GM12878 (cell line): ENCODE data around the gene ADAMTS16. TPM values are rescaled to one million over a fixed set of nuclear protein-coding genes. Genes with fewer than 3 reads are reported as not detected.

Experiments
- ATAC-seq: fragments of 200-7000 bp; cut with Tn5 transposase; 3 replicates; pipeline ENCODE4 v1.9.1; 2020; ENCODE audit warnings: mild to moderate bottlenecking, moderate library complexity
- BruUV-seq: library from RNA; stranded (reverse); fragments of 400-500 nt; replicated peaks from 2 replicates; lab custom pipeline; 2021; lab: Mats Ljungman, UMichigan
- CTCF ChIA-PET: fragments of 300-600 bp; sonication (Branson Sonifier 250); formaldehyde crosslinking; extraction: SDS; loops from one replicate; lab custom pipeline; 2021; ENCODE audit warnings: inconsistent platforms; lab: Yijun Ruan, JAX
- POLR2A ChIA-PET: fragments of 350-600 bp; formaldehyde crosslinking; extraction: SDS; loops from one replicate; lab custom pipeline; 2021; ENCODE audit warnings: inconsistent platforms; lab: Charles Lee
- RAD21 ChIA-PET: fragments of 300-600 bp; sonication (Branson Sonifier 250); formaldehyde crosslinking; loops from one replicate; lab custom pipeline; 2023; ENCODE audit warnings: antibody characterized with exemption; ENCODE audit not compliant: unreplicated experiment; lab: Charles Lee
- SMC1A ChIA-PET: fragments of 300-600 bp; sonication (Branson Sonifier 250); formaldehyde crosslinking; loops from one replicate; lab custom pipeline; 2023; ENCODE audit not compliant: unreplicated experiment, uncharacterized antibody; lab: Charles Lee
- DNase-seq: peaks from one replicate; pipeline ENCODE4 v3.0.0-alpha.2; 2011; ENCODE audit warnings: low read depth, low spot score
- FAIRE-seq: peaks from 3 replicates; lab custom pipeline; 2011; peaks lifted over from hg19 to GRCh38; lab: Jason Lieb, UNC
- H2AFZ ChIP-seq: 2 replicates; pipeline ENCODE4 v1.6.0; 2011; ENCODE audit warnings: low read depth, low read length, control low read depth; ENCODE audit not compliant: control insufficient read depth
- H3K27ac ChIP-seq: 2 replicates; pipeline ENCODE4 v1.5.1; 2011; ENCODE audit warnings: control low read depth; ENCODE audit not compliant: control insufficient read depth, insufficient read depth
- H3K27me3 ChIP-seq, 2 experiments: replicated peaks in 1 of 2; 2 replicates each; pipeline versions ENCODE4 v1.6.0 to v1.6.1; 2011; ENCODE audit warnings: low read length in 1 of 2; ENCODE audit not compliant: control insufficient read depth in 2 of 2, insufficient read depth in 2 of 2
- H3K36me3 ChIP-seq, 2 experiments: 2 replicates each; pipeline ENCODE4 v1.5.1; 2011; ENCODE audit warnings: low read length in 1 of 2; ENCODE audit not compliant: control insufficient read depth in 2 of 2, insufficient read depth in 2 of 2
- H3K4me1 ChIP-seq: 2 replicates; pipeline ENCODE4 v1.6.1; 2011; ENCODE audit warnings: mild to moderate bottlenecking, low read length, moderate library complexity, mixed read lengths; ENCODE audit not compliant: control insufficient read depth, insufficient read depth
- H3K4me2 ChIP-seq: 2 replicates; pipeline ENCODE4 v1.6.0; 2011; ENCODE audit warnings: control low read depth; ENCODE audit not compliant: control insufficient read depth, insufficient read depth
- H3K4me3 ChIP-seq: fragments of 200-600 bp; sonication (generic); 2 replicates; pipeline ENCODE4 v1.5.1; 2016
- H3K79me2 ChIP-seq: 2 replicates; pipeline ENCODE4 v1.6.0; 2011; ENCODE audit warnings: low read length; ENCODE audit not compliant: control insufficient read depth, insufficient read depth
- H3K9ac ChIP-seq: 2 replicates; pipeline ENCODE4 v1.8.0; 2011; ENCODE audit warnings: low read length, control low read depth, mixed read lengths; ENCODE audit not compliant: control insufficient read depth, insufficient read depth
- H3K9me3 ChIP-seq: replicated peaks from 3 replicates; pipeline ENCODE4 v1.5.1; 2011; ENCODE audit warnings: mild to moderate bottlenecking, low read length; ENCODE audit not compliant: control insufficient read depth, insufficient read depth
- H4K20me1 ChIP-seq: 2 replicates; pipeline ENCODE4 v1.6.0; 2011; ENCODE audit not compliant: control insufficient read depth, insufficient read depth
- CUX1 ChIP-seq: IDR thresholded peaks from 2 replicates; pipeline ENCODE4 v1.6.1; 2012; ENCODE audit warnings: improper control_type of control experiment, low read depth, low read length; ENCODE audit not compliant: insufficient replicate concordance
- DPF2 ChIP-seq: fragments of 450-650 bp; IDR thresholded peaks from 2 replicates; pipeline ENCODE4 v1.6.1; 2017; ENCODE audit warnings: mild to moderate bottlenecking
- ELK1 ChIP-seq: IDR thresholded peaks from 2 replicates; pipeline ENCODE4 v1.6.1; 2012; ENCODE audit warnings: low read depth, low read length, improper control_type of control experiment
- HSF1 ChIP-seq: fragments of 150-350 bp; IDR thresholded peaks from 2 replicates; pipeline ENCODE4 v1.6.1; 2014; ENCODE audit warnings: mild to moderate bottlenecking, low read depth, low read length
- MEF2B ChIP-seq: fragments of 450-650 bp; IDR thresholded peaks from 2 replicates; pipeline ENCODE4 v1.6.1; 2018; ENCODE audit warnings: mild to moderate bottlenecking, moderate library complexity; ENCODE audit not compliant: partially characterized antibody, poor library complexity, severe bottlenecking
- MLLT1 ChIP-seq: fragments of 450-650 bp; IDR thresholded peaks from 2 replicates; pipeline ENCODE4 v1.6.1; 2016; ENCODE audit warnings: mild to moderate bottlenecking
- MTA2 ChIP-seq: fragments of 450-650 bp; IDR thresholded peaks from 2 replicates; pipeline ENCODE4 v1.6.1; 2016; ENCODE audit warnings: low read depth, mild to moderate bottlenecking, moderate library complexity
- NR2F1 ChIP-seq: fragments of 450-650 bp; conservative IDR thresholded peaks from 2 replicates; pipeline ENCODE4 v1.6.1; 2017; ENCODE audit warnings: mild to moderate bottlenecking
- SREBF1 ChIP-seq: IDR thresholded peaks from 2 replicates; pipeline ENCODE4 v1.6.1; 2012; ENCODE audit warnings: mild to moderate bottlenecking, low read length
- TCF12 ChIP-seq: IDR thresholded peaks from 2 replicates; pipeline ENCODE4 v1.6.1; 2011; ENCODE audit warnings: low read depth, mild to moderate bottlenecking, low read length
- ZBTB33 ChIP-seq: fragments of 450-650 bp; IDR thresholded peaks from 2 replicates; pipeline ENCODE4 v1.6.1; 2017; ENCODE audit warnings: mild to moderate bottlenecking
- ZNF24 ChIP-seq: fragments of 450-650 bp; IDR thresholded peaks from 2 replicates; pipeline ENCODE4 v1.6.1; 2017; ENCODE audit warnings: antibody characterized with exemption, mild to moderate bottlenecking
- WGBS: methylation state at CpG from one replicate; pipeline ENCODE4 v1.1.6; 2016; ENCODE audit warnings: low lambda C conversion rate; ENCODE audit not compliant: insufficient replicate concordance, insufficient coverage; ENCODE audit errors: missing lambda C conversion rate; 5-methylcytosine and 5-hydroxymethylcytosine counted together
- in situ Hi-C: fragments of 300-500 bp; cut with MboI; formaldehyde crosslinking; loops from 9 replicates; pipeline ENCODE4 v1.14.3; 2018; ENCODE audit warnings: mixed read lengths
- intact Hi-C: fragments of 100-400 bp; cut with micrococcal nuclease; formaldehyde crosslinking; loops from one replicate; pipeline ENCODE4 v1.14.2; 2022; ENCODE audit not compliant: unreplicated experiment
- polyA plus RNA-seq, 11 experiments: library from polyadenylated mRNA; depleted of rRNA in 4 of 11; unstranded in 6 of 11; stranded (reverse) in 5 of 11; fragments of >200 nt; fragmentation: Nextera tagmentation in 4 of 11; fragmentation: Illumina TruSeq in 1 of 11; extraction: Ambion mirVana in 4 of 11; extraction: Trizol in 1 of 11; gene quantifications; 1 replicate in 1 of 11; 2 replicates in 10 of 11; pipeline versions ENCODE4 v1.2.1 to v1.2.3, GENCODE V29; 2011 to 2016; ENCODE audit warnings: inconsistent platforms in 2 of 11, missing spikeins in 2 of 11, low read depth in 1 of 11
- total RNA-seq, 4 experiments: library from RNA; depleted of rRNA in 3 of 4; stranded (reverse); fragments of >200 nt in 3 of 4; fragmentation: Illumina TruSeq in 1 of 4; extraction: Trizol in 1 of 4; gene quantifications; 2 replicates each; pipeline versions ENCODE4 v1.2.1 to v1.2.3, GENCODE V29; 2013 to 2021

Gene ADAMTS16
- total and polyA plus RNA-seq, 10 of the 15 experiments (the other 5 are each of a cell fraction or from before 2014, with no cell fraction given), result 0.04 TPM; not detected in 9

- H3K27ac ChIP-seq, result no peak overlapping the region
- ATAC-seq (no peak), DNase-seq (no peak), FAIRE-seq (no peak)
- H2AFZ ChIP-seq, result no peak overlapping the region
- no peaks in the 10 kb centered on the region for H3K36me3 ChIP-seq
- ChIA-PET RAD21 (no interaction called here), POLR2A (no interaction called here), SMC1A (no interaction called here), CTCF (interaction anchor here (1.1 kb wide), 1 partner anchor 181 kb away, joined by 3 read pairs; no protein-coding TSS in a partner anchor)
- H3K9me3 ChIP-seq, result no peaks in the 10 kb centered on the region
- in situ Hi-C loops (no loop called here), intact Hi-C loops (no loop called here)
- no peaks in the 10 kb centered on the region for H3K79me2 ChIP-seq
- no peak overlapping the region for H3K4me2 ChIP-seq
- TF ChIP-seq MLLT1, result no peak
- no peak for TF ChIP-seq DPF2
- no peak for TF ChIP-seq ZBTB33
- TF ChIP-seq TCF12, result no peak
- TF ChIP-seq MTA2, result no peak
- TF ChIP-seq ZNF24, result no peak
- no peak for TF ChIP-seq CUX1
- no peak for TF ChIP-seq ELK1
- no peak for TF ChIP-seq NR2F1
- TF ChIP-seq SREBF1, result no peak
- TF ChIP-seq HSF1, result no peak
- no peak for TF ChIP-seq MEF2B
- no peaks in the 10 kb centered on the region for H3K27me3 ChIP-seq
- H3K4me1 ChIP-seq, result no peaks in the 10 kb centered on the region
- H3K9ac ChIP-seq, result no peak overlapping the region
- no peaks in the 10 kb centered on the region for H4K20me1 ChIP-seq
- BruUV-seq, result no TSS peak
- WGBS, result 85% methylated on average over 2 of the region's 2 CpGs
- no peak overlapping the region for H3K4me3 ChIP-seq
Observed at GRCh38 chr5:5323551-5323950, 183.4 kb downstream of the ADAMTS16 start.
